Neural progenitor cell (in vitro differentiated cells): ENCODE measurements around the gene RAET1E. TPM values are rescaled to one million over a fixed set of nuclear protein-coding genes. Genes with fewer than 3 reads are reported as not detected.

Experiments used
- DNase-seq: peaks from one replicate; pipeline ENCODE4 v3.0.0-alpha.2; 2016; ENCODE audit warnings: low spot score
- H2AFZ ChIP-seq: fragments of 200-600 bp; sonication (generic); replicated peaks from 2 replicates; pipeline ENCODE4 v1.6.1; 2016; ENCODE audit warnings: antibody characterized with exemption
- H3F3A ChIP-seq: fragments of 200-600 bp; sonication (generic); 2 replicates; pipeline ENCODE4 v1.6.1; 2016; ENCODE audit warnings: antibody characterized with exemption, low read depth
- H3K27ac ChIP-seq: fragments of 200-600 bp; sonication (generic); 2 replicates; pipeline ENCODE4 v1.5.1; 2016; ENCODE audit warnings: mild to moderate bottlenecking
- H3K27me3 ChIP-seq: fragments of 200-600 bp; sonication (generic); 2 replicates; pipeline ENCODE4 v1.6.1; 2016; ENCODE audit warnings: mild to moderate bottlenecking, moderate library complexity
- H3K36me3 ChIP-seq: fragments of 200-600 bp; sonication (generic); 2 replicates; pipeline ENCODE4 v1.5.1; 2016
- H3K4me1 ChIP-seq: fragments of 200-600 bp; sonication (generic); 2 replicates; pipeline ENCODE4 v1.6.1; 2016; ENCODE audit warnings: mixed run types
- H3K4me2 ChIP-seq: fragments of 200-600 bp; sonication (generic); 2 replicates; pipeline ENCODE4 v1.6.1; 2016
- H3K4me3 ChIP-seq: fragments of 200-600 bp; sonication (generic); 2 replicates; pipeline ENCODE4 v1.5.1; 2016
- H3K79me2 ChIP-seq: fragments of 200-600 bp; sonication (generic); 2 replicates; pipeline ENCODE4 v1.6.1; 2016; ENCODE audit warnings: low read depth
- H3K9ac ChIP-seq: fragments of 200-600 bp; sonication (generic); 2 replicates; pipeline ENCODE4 v1.6.1; 2016
- H3K9me3 ChIP-seq: fragments of 200-600 bp; sonication (generic); 2 replicates; pipeline ENCODE4 v1.5.1; 2016; ENCODE audit warnings: low read depth
- H4K20me1 ChIP-seq: fragments of 200-600 bp; sonication (generic); 2 replicates; pipeline ENCODE4 v1.6.1; 2016; ENCODE audit warnings: low read depth
- H3K27ac Mint-ChIP-seq: 3 replicates; pipeline ENCODE4 v1.8.0; 2021; ENCODE audit warnings: mixed read lengths
- H3K27me3 Mint-ChIP-seq: 2 replicates; pipeline ENCODE4 v1.8.0; 2022; ENCODE audit warnings: low read depth, mild to moderate bottlenecking, inconsistent platforms, moderate library complexity, mixed read lengths; ENCODE audit not compliant: insufficient read depth
- H3K36me3 Mint-ChIP-seq: 3 replicates; pipeline ENCODE4 v1.8.0; 2021; ENCODE audit warnings: mixed read lengths
- H3K4me1 Mint-ChIP-seq: 3 replicates; pipeline ENCODE4 v1.8.0; 2021; ENCODE audit warnings: mixed read lengths
- H3K4me3 Mint-ChIP-seq: 3 replicates; pipeline ENCODE4 v1.8.0; 2021; ENCODE audit warnings: mild to moderate bottlenecking, moderate library complexity, mixed read lengths
- H3K9me3 Mint-ChIP-seq: 3 replicates; pipeline ENCODE4 v1.8.0; 2020; ENCODE audit warnings: mixed read lengths
- CTCF ChIP-seq: fragments of 200-600 bp; sonication (generic); IDR thresholded peaks from 2 replicates; pipeline ENCODE4 v1.5.1; 2017; ENCODE audit warnings: antibody characterized with exemption, mild to moderate bottlenecking
- EZH2 ChIP-seq: fragments of 200-600 bp; sonication (generic); IDR thresholded peaks from 2 replicates; pipeline ENCODE4 v1.6.1; 2017; ENCODE audit warnings: antibody characterized with exemption, mild to moderate bottlenecking, moderate library complexity
- EZH2phosphoT487 ChIP-seq: fragments of 200-600 bp; sonication (generic); IDR thresholded peaks from 2 replicates; pipeline ENCODE4 v1.6.1; 2017; ENCODE audit warnings: antibody characterized with exemption
- total RNA-seq: library from RNA; depleted of rRNA; stranded (reverse); fragments of >200 nt; gene quantifications from 2 replicates; pipeline ENCODE4 v1.2.3, GENCODE V29; 2015; ENCODE audit warnings: low replicate concordance

RAET1E gene
- total RNA-seq, 1 donor from 2014 or later, result not detected

GRCh38 chr6:149935246-149935645, 37.3 kb upstream of the RAET1E start:
- Histone ChIP-seq H3K27me3 (peaks cover 100% of the 10 kb centered on the region), H3F3A (no peaks in the 10 kb centered on the region), H3K4me2 (no peak overlapping the region), H3K27ac (no peak overlapping the region), H3K36me3 (no peaks in the 10 kb centered on the region), H3K9me3 (no peaks in the 10 kb centered on the region), H3K4me1 (peaks cover 5% of the 10 kb centered on the region), H3K9ac (no peak overlapping the region), H3K79me2 (no peaks in the 10 kb centered on the region), H4K20me1 (peaks cover 14% of the 10 kb centered on the region), H2AFZ (no peak overlapping the region), H3K4me3 (no peak overlapping the region)
- Mint-ChIP-seq H3K4me1 (peaks cover 4% of the 10 kb centered on the region), H3K36me3 (no peaks in the 10 kb centered on the region), H3K9me3 (peaks cover 3% of the 10 kb centered on the region), H3K4me3 (no peak overlapping the region), H3K27me3 (peaks cover 85% of the 10 kb centered on the region), H3K27ac (no peak overlapping the region)
- TF ChIP-seq CTCF (no peak), EZH2 (no peak)
- no peak for DNase-seq

GRCh38 chr6:149934249-149935156, 36.6 kb upstream of the RAET1E start:
- Histone ChIP-seq H2AFZ (no peak overlapping the region), H3K9me3 (no peaks in the 10 kb centered on the region), H3K36me3 (no peaks in the 10 kb centered on the region), H3K4me1 (peaks cover 5% of the 10 kb centered on the region), H3K4me3 (no peak overlapping the region), H3K27ac (no peak overlapping the region), H4K20me1 (peaks cover 6% of the 10 kb centered on the region), H3K9ac (no peak overlapping the region), H3F3A (no peaks in the 10 kb centered on the region), H3K4me2 (no peak overlapping the region), H3K27me3 (peaks cover 100% of the 10 kb centered on the region), H3K79me2 (no peaks in the 10 kb centered on the region)
- Mint-ChIP-seq H3K4me1 (peaks cover 4% of the 10 kb centered on the region), H3K27ac (no peak overlapping the region), H3K9me3 (no peaks in the 10 kb centered on the region), H3K36me3 (no peaks in the 10 kb centered on the region), H3K4me3 (no peak overlapping the region), H3K27me3 (peaks cover 81% of the 10 kb centered on the region)
- no peak for TF ChIP-seq EZH2
- TF ChIP-seq EZH2phosphoT487, result peak; percentile 46
- peak; percentile 83 for TF ChIP-seq CTCF
- DNase-seq, result peak; percentile 68

- Histone ChIP-seq H4K20me1 (no peaks in the 10 kb centered on the region), H3K4me2 (no peak overlapping the region), H3K4me3 (no peak overlapping the region), H3K27me3 (peaks cover 100% of the 10 kb centered on the region), H3K27ac (no peak overlapping the region), H3K79me2 (no peaks in the 10 kb centered on the region), H3K9ac (no peak overlapping the region), H3K36me3 (no peaks in the 10 kb centered on the region), H2AFZ (no peak overlapping the region), H3F3A (no peaks in the 10 kb centered on the region), H3K4me1 (peaks cover 2% of the 10 kb centered on the region), H3K9me3 (no peaks in the 10 kb centered on the region)
- Mint-ChIP-seq H3K9me3 (no peaks in the 10 kb centered on the region), H3K4me1 (no peaks in the 10 kb centered on the region), H3K36me3 (no peaks in the 10 kb centered on the region), H3K27me3 (peaks cover 78% of the 10 kb centered on the region), H3K4me3 (no peak overlapping the region), H3K27ac (no peak overlapping the region)
- TF ChIP-seq CTCF, result no peak
- TF ChIP-seq EZH2, result no peak
- TF ChIP-seq EZH2phosphoT487, result no peak
- DNase-seq, result no peak
These were observed 35.5 kb upstream of the RAET1E start for GRCh38 chr6:149933461-149933860.
